Mucosa of stomach (tissue), 1 donor: ENCODE data around the gene SV2C.

Source experiments
- H3K27me3 ChIP-seq: one replicate; pipeline ENCODE4 v1.7.0; 2013; ENCODE audit warnings: mild to moderate bottlenecking, low read length; ENCODE audit not compliant: control insufficient read depth, insufficient read depth
- H3K36me3 ChIP-seq: one replicate; pipeline ENCODE4 v1.7.0; 2013; ENCODE audit warnings: low read length; ENCODE audit not compliant: control insufficient read depth, insufficient read depth
- H3K4me1 ChIP-seq: one replicate; pipeline ENCODE4 v1.7.0; 2013; ENCODE audit warnings: mild to moderate bottlenecking, low read length; ENCODE audit not compliant: control insufficient read depth, insufficient read depth
- H3K4me3 ChIP-seq: one replicate; pipeline ENCODE4 v1.7.0; 2013; ENCODE audit warnings: low read length
- H3K9ac ChIP-seq: one replicate; pipeline ENCODE4 v1.7.0; 2013; ENCODE audit warnings: mild to moderate bottlenecking, low read length, moderate library complexity
- H3K9me3 ChIP-seq: one replicate; pipeline ENCODE4 v1.7.0; 2013; ENCODE audit warnings: mild to moderate bottlenecking, low read length, moderate library complexity; ENCODE audit not compliant: control insufficient read depth
- donor health status: Pancreatic carcinoma.

The SV2C gene

DNA sequence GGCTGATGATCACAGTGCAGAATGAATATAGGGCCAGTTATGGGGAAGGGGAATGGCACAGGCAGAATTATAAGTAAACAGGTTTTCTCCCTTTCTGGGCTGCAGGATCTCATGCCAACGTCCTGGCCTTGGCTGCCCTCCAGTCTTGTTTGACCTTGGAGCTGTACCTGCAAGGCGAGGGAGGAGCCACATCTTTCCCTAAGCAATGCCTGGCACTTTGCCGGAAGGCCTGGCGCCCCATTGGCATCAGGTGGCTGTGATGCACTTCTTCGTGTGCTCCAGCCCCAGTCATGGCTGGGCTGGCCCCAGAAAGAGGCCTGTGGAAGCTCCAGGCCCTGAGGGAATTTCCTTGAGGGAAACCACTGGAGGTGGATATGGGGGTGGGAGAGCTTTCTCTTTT is 303.2 kb downstream of the SV2C start:
- Histone ChIP-seq H3K36me3 (no peaks in the 10 kb centered on the region), H3K4me1 (peaks cover 24% of the 10 kb centered on the region), H3K4me3 (no peak overlapping the region), H3K9me3 (no peaks in the 10 kb centered on the region), H3K27me3 (no peaks in the 10 kb centered on the region), H3K9ac (no peak overlapping the region)

DNA sequence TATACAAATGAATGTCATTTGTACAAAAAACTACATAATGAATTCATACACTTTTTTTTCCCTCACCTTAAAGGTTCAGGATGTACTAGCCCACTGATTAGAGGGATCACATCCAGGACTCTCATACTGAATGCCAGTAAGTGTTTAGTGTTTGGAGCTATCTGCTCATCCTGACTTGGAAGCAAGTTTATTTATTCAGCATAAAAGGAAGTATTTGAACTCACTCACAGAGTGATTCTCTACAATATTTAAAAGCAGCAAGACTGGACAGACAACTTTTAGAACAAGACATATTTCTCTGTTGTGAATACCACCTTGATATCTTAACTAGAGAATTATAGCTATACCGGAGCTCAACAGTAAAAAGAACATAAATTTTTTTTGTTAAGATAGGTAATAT is 305.1 kb downstream of the SV2C start:
- H3K4me3 ChIP-seq = no peak overlapping the region
- no peaks in the 10 kb centered on the region for H3K9me3 ChIP-seq
- H3K36me3 ChIP-seq = no peaks in the 10 kb centered on the region
- H3K4me1 ChIP-seq = peaks cover 24% of the 10 kb centered on the region
- H3K27me3 ChIP-seq = no peaks in the 10 kb centered on the region
- no peak overlapping the region for H3K9ac ChIP-seq

DNA sequence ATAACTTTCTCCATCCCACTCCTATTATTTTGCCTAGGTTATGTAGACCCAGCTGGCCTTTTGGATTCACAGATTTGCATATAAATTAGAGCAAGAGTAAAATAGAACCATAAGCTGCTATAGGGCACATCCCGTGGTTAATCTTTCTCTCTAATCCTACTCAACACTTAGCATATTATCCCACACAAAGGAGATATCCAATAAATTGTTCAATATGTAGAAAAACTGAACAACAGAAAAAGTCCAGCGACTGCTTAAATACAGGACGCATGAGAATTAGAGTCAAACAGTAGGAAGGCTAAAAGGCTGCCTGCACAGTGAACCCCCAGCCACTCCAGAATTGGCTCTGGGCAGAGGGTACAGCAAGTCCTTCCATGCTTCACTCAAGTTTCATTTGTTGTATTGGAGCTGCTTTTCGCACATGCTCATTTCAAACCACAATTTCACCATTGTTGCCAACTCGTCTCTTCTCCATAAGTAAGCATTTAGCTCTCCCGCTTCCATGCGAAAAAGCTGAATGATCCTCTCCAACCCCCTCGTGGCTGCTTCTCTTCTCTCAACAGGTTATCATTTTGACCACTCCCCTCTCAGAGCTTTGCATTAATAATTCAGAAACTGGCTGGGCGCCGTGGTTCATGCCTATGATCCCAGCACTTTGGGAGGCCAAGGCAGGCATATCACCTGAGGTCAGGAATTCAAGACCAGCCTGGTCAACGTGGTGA is 305.8 kb downstream of the SV2C start:
- no peak overlapping the region for H3K9ac ChIP-seq
- peaks cover 22% of the 10 kb centered on the region for H3K4me1 ChIP-seq
- H3K27me3 ChIP-seq = no peaks in the 10 kb centered on the region
- H3K9me3 ChIP-seq = no peaks in the 10 kb centered on the region
- H3K4me3 ChIP-seq = no peak overlapping the region
- no peaks in the 10 kb centered on the region for H3K36me3 ChIP-seq

DNA sequence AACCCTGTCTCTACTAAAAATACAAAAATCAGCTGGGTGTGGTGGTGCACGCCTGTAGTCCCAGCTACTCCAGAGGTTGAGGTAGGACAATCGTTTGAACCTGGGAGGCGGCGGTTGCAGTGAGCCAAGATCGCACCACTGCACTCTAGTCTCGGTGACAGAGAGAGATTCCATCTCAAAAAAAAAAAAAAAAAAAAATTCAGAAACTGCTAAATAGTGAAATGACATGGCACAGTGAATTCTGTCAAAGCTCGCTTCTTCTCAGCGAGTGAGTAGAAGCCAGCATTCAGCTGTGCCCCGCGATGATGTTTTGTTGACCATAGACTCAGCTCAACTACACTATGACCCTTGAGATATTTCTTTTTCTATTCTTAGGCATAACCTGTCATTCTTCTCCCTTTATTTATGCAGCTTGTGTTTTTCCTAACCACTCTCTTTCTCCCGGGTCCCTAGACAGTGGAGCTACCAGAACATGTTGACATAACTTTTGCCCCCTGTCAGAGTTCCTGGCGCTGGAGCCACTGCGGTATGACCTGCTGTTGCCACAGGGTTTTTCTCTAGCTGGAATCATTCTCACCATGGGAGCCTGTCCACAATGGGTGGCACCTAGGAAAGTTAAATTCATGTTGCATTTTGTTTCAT is 306.5 kb downstream of the SV2C start:
- peaks cover 15% of the 10 kb centered on the region for H3K4me1 ChIP-seq
- H3K27me3 ChIP-seq = no peaks in the 10 kb centered on the region
- no peaks in the 10 kb centered on the region for H3K36me3 ChIP-seq
- H3K9ac ChIP-seq = no peak overlapping the region
- no peaks in the 10 kb centered on the region for H3K9me3 ChIP-seq
- H3K4me3 ChIP-seq = no peak overlapping the region

DNA sequence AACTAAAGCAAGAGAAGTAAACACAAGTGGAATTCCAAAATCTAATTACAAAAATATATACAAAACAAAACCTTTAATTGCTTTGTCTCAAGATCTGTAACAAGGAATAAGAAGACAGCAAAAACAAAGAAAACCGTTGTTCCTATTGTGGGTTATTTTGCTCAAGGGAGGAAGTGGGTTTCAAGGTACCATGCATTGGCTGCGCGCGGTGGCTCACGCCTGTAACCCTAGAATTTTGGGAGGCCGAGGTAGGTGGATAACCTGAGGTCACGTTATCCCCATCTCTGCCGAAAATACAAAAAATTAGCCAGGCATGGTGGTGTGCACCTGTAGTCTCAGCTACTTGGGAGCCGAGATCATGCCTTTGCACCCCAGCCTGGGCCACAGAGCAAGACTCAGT is 307.8 kb downstream of the SV2C start:
- H3K4me1 ChIP-seq = peaks cover 9% of the 10 kb centered on the region
- no peak overlapping the region for H3K4me3 ChIP-seq
- no peaks in the 10 kb centered on the region for H3K9me3 ChIP-seq
- H3K36me3 ChIP-seq = no peaks in the 10 kb centered on the region
- no peaks in the 10 kb centered on the region for H3K27me3 ChIP-seq
- no peak overlapping the region for H3K9ac ChIP-seq

DNA sequence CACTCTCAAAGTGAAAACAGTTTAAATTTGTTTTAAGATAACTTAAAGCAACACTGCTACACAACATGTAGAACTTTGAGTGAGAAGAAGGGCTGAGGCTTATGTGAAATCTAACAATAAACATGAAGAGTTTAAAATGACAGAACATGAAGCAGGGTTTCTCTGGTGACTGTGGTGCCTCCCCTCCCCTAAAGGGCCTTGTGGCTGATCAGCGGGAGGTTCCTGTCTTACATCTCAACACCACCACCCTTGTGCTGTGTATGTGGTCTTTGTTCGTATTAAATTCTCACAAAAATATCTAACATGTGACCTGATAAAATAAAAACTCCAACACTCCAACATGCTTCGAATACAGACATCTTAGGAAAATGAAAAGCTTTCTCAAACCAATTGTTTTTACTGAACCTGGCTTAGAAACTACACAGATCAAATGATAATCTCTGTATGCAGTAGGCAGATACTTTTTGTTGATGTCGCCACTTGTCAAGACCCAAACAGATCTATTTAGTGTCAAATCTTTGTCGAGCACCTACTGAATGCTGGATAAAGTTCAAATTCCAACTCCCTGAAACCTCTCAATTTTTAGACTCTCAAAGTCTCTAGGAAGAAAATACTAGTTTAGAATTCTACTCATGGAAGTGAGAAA is 310.0 kb downstream of the SV2C start:
- Histone ChIP-seq H3K9me3 (no peaks in the 10 kb centered on the region), H3K4me1 (no peaks in the 10 kb centered on the region), H3K4me3 (no peak overlapping the region), H3K9ac (no peak overlapping the region), H3K36me3 (no peaks in the 10 kb centered on the region), H3K27me3 (no peaks in the 10 kb centered on the region)

DNA sequence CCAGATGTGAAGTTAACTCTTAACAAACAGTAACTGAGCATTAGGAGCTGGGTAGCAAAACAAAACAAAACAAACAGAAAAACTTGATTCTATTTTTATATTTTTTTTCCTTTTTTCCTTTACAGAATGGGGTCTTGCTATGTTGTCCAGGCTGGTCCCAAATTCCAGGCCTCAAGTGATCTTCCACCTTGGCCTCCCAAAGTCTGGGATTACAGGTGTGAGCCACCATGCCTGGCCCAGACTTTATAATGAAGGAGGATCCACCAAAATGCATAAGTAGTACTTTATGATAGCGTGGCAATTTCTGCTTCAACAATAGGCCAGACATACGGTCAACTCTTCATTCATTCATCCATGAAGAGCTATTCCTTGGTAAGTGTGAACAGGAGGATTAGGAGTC is 314.0 kb downstream of the SV2C start:
- Histone ChIP-seq H3K9ac (no peak overlapping the region), H3K36me3 (no peaks in the 10 kb centered on the region), H3K4me1 (peaks cover 6% of the 10 kb centered on the region), H3K4me3 (no peak overlapping the region), H3K9me3 (no peaks in the 10 kb centered on the region), H3K27me3 (no peaks in the 10 kb centered on the region)

DNA sequence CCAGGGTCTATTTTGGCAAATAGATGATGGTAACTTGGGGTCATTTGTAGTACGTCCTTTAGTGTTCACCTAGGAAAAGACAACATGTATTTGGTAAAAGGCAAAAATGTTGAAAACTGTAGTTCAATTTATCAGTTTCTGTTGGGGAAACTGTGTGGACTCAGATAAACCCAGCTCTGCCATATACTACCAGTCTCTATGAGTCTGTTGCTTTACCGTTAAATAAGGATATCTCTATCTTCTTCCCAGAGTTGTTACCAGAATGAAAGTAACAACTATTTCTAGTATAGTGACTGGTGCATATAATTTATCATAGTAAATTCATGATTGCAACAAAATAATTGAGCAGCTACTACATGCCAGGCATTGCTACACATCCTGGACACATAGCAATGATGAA is 316.1 kb downstream of the SV2C start:
- Histone ChIP-seq H3K36me3 (no peaks in the 10 kb centered on the region), H3K9ac (no peak overlapping the region)

DNA sequence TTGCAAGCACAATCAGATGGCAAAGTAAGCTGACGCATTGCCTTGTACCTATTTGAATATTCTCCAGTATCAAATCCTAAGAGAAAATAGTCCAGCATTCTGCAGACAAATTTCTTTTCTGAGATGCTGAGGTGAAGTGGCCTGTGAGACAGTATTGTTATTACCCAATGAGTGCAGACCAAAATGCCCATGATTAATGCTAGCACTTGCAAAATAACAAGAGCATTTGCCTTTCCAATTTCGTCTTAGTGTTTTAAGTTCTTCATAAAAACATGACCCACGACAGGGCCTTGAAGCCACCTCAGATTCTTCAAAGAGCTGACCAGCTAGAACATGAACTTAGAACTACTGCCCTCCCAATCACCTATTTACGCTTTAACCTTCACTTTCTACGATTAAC is 317.3 kb downstream of the SV2C start:
- H3K9ac ChIP-seq = no peak overlapping the region
- H3K9me3 ChIP-seq = no peaks in the 10 kb centered on the region
- H3K27me3 ChIP-seq = no peaks in the 10 kb centered on the region
- peaks cover 7% of the 10 kb centered on the region for H3K4me1 ChIP-seq
- H3K4me3 ChIP-seq = no peak overlapping the region
- no peaks in the 10 kb centered on the region for H3K36me3 ChIP-seq

More for the DNA sequence above, 316.1 kb downstream of the SV2C start:
- Histone ChIP-seq H3K27me3 (no peaks in the 10 kb centered on the region), H3K9me3 (no peaks in the 10 kb centered on the region), H3K4me3 (no peak overlapping the region), H3K4me1 (peaks cover 6% of the 10 kb centered on the region)

DNA sequence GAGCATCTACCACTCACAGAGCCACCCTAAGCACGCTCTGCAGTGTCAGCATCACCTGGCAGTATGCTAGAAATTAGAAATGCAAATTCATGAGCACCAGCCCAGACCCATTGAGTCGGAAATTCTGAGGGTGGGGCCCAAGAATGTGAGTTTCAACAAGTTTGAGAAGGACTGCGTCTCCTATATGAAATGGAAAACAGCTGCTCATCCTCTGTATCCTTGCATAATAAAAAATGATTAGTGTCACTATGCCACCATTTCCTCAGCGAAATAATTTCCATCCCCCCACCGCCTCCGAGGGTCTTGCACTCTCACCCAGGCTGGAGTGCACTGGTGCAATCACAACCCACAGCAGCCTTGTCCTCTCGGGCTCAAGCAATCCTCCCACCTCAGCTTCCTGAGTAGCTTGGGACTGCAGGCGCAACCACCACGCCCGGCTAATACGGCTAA is 318.6 kb downstream of the SV2C start:
- Histone ChIP-seq H3K4me3 (peak overlapping the region; percentile 58), H3K4me1 (peaks cover 16% of the 10 kb centered on the region), H3K36me3 (no peaks in the 10 kb centered on the region), H3K27me3 (no peaks in the 10 kb centered on the region), H3K9ac (peak overlapping the region; percentile 82), H3K9me3 (no peaks in the 10 kb centered on the region)

DNA sequence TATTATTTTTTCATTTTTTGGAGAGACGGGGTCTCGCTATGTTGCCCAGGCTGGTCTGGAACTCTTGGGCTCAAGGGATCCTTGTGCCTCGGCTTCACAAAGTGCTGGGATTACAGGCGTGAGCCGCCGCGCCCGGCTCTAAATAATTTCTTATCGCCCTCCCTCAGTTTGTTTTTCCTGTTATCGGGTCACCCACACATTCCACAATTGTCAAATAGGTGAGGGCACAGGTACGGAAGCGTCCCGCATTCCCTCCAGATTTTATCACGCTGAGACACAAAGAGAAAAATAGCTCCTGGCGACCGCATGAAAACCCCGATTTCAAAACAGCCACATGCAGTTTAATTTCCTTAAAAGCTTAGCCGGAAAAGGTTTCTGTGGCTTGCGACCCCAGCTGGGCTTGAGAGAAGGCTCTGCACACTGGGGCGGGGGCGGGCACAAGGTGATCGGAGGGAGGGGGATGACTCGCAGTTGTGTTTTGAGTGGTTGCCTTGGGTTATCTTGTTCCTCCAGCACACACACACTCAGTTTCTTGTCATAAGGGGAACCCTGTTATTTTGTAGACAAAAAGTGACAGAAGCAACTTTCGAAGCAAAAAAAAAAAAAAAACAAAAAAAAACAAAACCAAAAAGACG is 319.2 kb downstream of the SV2C start:
- Histone ChIP-seq H3K9ac (peak overlapping the region; percentile 82), H3K9me3 (no peaks in the 10 kb centered on the region), H3K4me3 (peak overlapping the region; percentile 58), H3K36me3 (no peaks in the 10 kb centered on the region), H3K4me1 (peaks cover 21% of the 10 kb centered on the region), H3K27me3 (no peaks in the 10 kb centered on the region)
